K562 (cell line): ENCODE results near the gene ARHGAP26. TPM values are rescaled to one million over a fixed set of nuclear protein-coding genes. Genes with fewer than 3 reads are reported as not detected.

ENCODE experiments used
- ATAC-seq: fragments of 200-7000 bp; cut with Tn5 transposase; 3 replicates; pipeline ENCODE4 v1.9.1; 2020; ENCODE audit warnings: moderate library complexity
- BruUV-seq: library from RNA; stranded (reverse); fragments of 400-500 nt; replicated peaks from 2 replicates; lab custom pipeline; 2021; lab: Mats Ljungman, UMichigan
- CTCF ChIA-PET: fragments of 300-600 bp; formaldehyde crosslinking; extraction: SDS; loops from one replicate; lab custom pipeline; 2021; ENCODE audit warnings: low intra/inter-chr PET ratio; lab: Yijun Ruan, JAX
- POLR2A ChIA-PET: fragments of 300-600, 350-650 bp; sonication (Branson Sonifier 250); formaldehyde crosslinking; extraction: SDS; loops from one replicate; lab custom pipeline; 2021; ENCODE audit warnings: antibody characterized with exemption, inconsistent platforms; lab: Yijun Ruan, JAX
- DNase-seq, 4 experiments: peaks; one replicate each; pipeline versions ENCODE4 v3.0.0 to v3.0.0-alpha.2; 2011 to 2018; ENCODE audit warnings: low spot score in 3 of 4, mixed read lengths in 3 of 4; ENCODE audit errors: extremely low read depth in 1 of 4
- FAIRE-seq: peaks from 2 replicates; lab custom pipeline; 2011; peaks lifted over from hg19 to GRCh38; lab: Jason Lieb, UNC
- H2AFZ ChIP-seq: 2 replicates; pipeline ENCODE4 v1.6.0; 2011; ENCODE audit warnings: low read depth, low read length, control low read depth, inconsistent platforms
- H3K27ac ChIP-seq: fragments of 200-600 bp; 3 replicates; pipeline ENCODE4 v1.8.0; 2011; ENCODE audit warnings: low read depth, mild to moderate bottlenecking, control low read depth, inconsistent platforms, low read length, moderate library complexity, mixed read lengths; ENCODE audit errors: extremely low read depth
- H3K27me3 ChIP-seq, 2 experiments: fragments of 300-600 bp in 1 of 2; 2 replicates in 1 of 2; 3 replicates in 1 of 2; pipeline versions ENCODE4 v1.6.0 to v1.8.0; 2011; ENCODE audit warnings: inconsistent platforms in 2 of 2, low read length in 2 of 2, mild to moderate bottlenecking in 1 of 2, mixed read lengths in 1 of 2, moderate library complexity in 1 of 2; ENCODE audit not compliant: control insufficient read depth in 2 of 2, insufficient read depth in 2 of 2
- H3K36me3 ChIP-seq: fragments of 300-600 bp; 3 replicates; pipeline ENCODE4 v1.8.0; 2011; ENCODE audit warnings: mild to moderate bottlenecking, low read length, inconsistent platforms; ENCODE audit not compliant: control insufficient read depth, insufficient read depth
- H3K4me1 ChIP-seq, 2 experiments: fragments of 200-600 bp in 1 of 2; replicated peaks in 1 of 2; 2 replicates in 1 of 2; 3 replicates in 1 of 2; pipeline versions ENCODE4 v1.5.1 to v1.8.0; 2011; ENCODE audit warnings: inconsistent platforms in 2 of 2, low read length in 2 of 2, mild to moderate bottlenecking in 1 of 2, mixed read lengths in 1 of 2, moderate library complexity in 1 of 2; ENCODE audit not compliant: control insufficient read depth in 2 of 2, insufficient read depth in 2 of 2
- H3K4me2 ChIP-seq: 2 replicates; pipeline ENCODE4 v1.6.1; 2011; ENCODE audit warnings: low read length, control low read depth, inconsistent platforms, mixed read lengths; ENCODE audit not compliant: insufficient read depth
- H3K4me3 ChIP-seq: fragments of 200-600 bp; sonication (generic), shearing (Covaris generic); 2 replicates; pipeline ENCODE4 v1.5.1; 2016; ENCODE audit warnings: control low read depth, inconsistent platforms
- H3K79me2 ChIP-seq: fragments of 200-600 bp; 3 replicates; pipeline ENCODE4 v1.8.0; 2011; ENCODE audit warnings: low read length, inconsistent platforms; ENCODE audit not compliant: control insufficient read depth, insufficient read depth
- H3K9ac ChIP-seq, 2 experiments: 2 replicates each; pipeline versions ENCODE4 v1.6.0 to v1.6.1; 2011; ENCODE audit warnings: low read depth in 2 of 2, low read length in 2 of 2, control low read depth in 1 of 2, inconsistent platforms in 1 of 2, mild to moderate bottlenecking in 1 of 2, mixed read lengths in 1 of 2; ENCODE audit not compliant: insufficient read depth in 1 of 2
- H3K9me1 ChIP-seq: one replicate; pipeline ENCODE4 v1.6.0; 2011; ENCODE audit warnings: inconsistent platforms, mild to moderate bottlenecking, low read length, moderate library complexity; ENCODE audit not compliant: control insufficient read depth, insufficient read depth
- H3K9me3 ChIP-seq: replicated peaks from 2 replicates; pipeline ENCODE4 v1.5.1; 2011; ENCODE audit warnings: low read depth, low read length, inconsistent platforms; ENCODE audit not compliant: control insufficient read depth, insufficient read depth
- H4K20me1 ChIP-seq: replicated peaks from 2 replicates; pipeline ENCODE4 v1.6.1; 2011; ENCODE audit warnings: low read length, inconsistent platforms, mixed read lengths; ENCODE audit not compliant: control insufficient read depth, insufficient read depth
- BDP1 ChIP-seq: IDR thresholded peaks from 3 replicates; pipeline ENCODE4 v1.6.1; 2011; ENCODE audit not compliant: insufficient read length, insufficient read depth
- CHAMP1 ChIP-seq: fragments of 450-650 bp; IDR thresholded peaks from 2 replicates; pipeline ENCODE4 v1.6.1; 2016; ENCODE audit warnings: mild to moderate bottlenecking
- CREB1 ChIP-seq, 2 experiments: sonication (generic) in 1 of 2; formaldehyde crosslinking in 1 of 2; IDR thresholded peaks; 2 replicates each; pipeline versions ENCODE4 v1.6.1 to v1.8.0; 2012 to 2022; ENCODE audit warnings: inconsistent platforms in 1 of 2, mild to moderate bottlenecking in 1 of 2, missing genetic modification reagents in 1 of 2, moderate library complexity in 1 of 2
- GTF2B ChIP-seq: IDR thresholded peaks from 2 replicates; pipeline ENCODE4 v1.6.1; 2011; ENCODE audit not compliant: insufficient read length; ENCODE audit errors: extremely low read depth
- IRF1 ChIP-seq: sonication (generic); formaldehyde crosslinking; IDR thresholded peaks from 2 replicates; pipeline ENCODE4 v1.8.0; 2022; ENCODE audit warnings: missing genetic modification reagents, mild to moderate bottlenecking, borderline replicate concordance
- MAFK ChIP-seq: IDR thresholded peaks from 2 replicates; pipeline ENCODE4 v1.6.1; 2011; ENCODE audit warnings: low read length, improper control_type of control experiment
- NFYB ChIP-seq: IDR thresholded peaks from 2 replicates; pipeline ENCODE4 v1.6.1; 2011; ENCODE audit warnings: mild to moderate bottlenecking, moderate library complexity; ENCODE audit not compliant: insufficient read length; ENCODE audit errors: extremely low read depth
- PHB ChIP-seq: fragments of 250-450 bp; sonication (Bioruptor Pico); IDR thresholded peaks from 2 replicates; pipeline ENCODE4 v1.5.0; 2021
- POLR2A ChIP-seq: fragments of 450-650 bp; conservative IDR thresholded peaks from 2 replicates; pipeline ENCODE4 v1.6.1; 2016
- TFAM ChIP-seq: fragments of 250-450 bp; sonication (Bioruptor Pico); conservative IDR thresholded peaks from 2 replicates; pipeline ENCODE4 v1.5.0; 2021; ENCODE audit warnings: mild to moderate bottlenecking, moderate library complexity
- THAP12 ChIP-seq: fragments of 250-450 bp; sonication (Bioruptor Pico); IDR thresholded peaks from 2 replicates; pipeline ENCODE4 v1.9.0; 2021; ENCODE audit warnings: mild to moderate bottlenecking, inconsistent platforms
- TRIM28 ChIP-seq: fragments of 450-650 bp; IDR thresholded peaks from 2 replicates; pipeline ENCODE4 v1.6.1; 2017
- ZFP30 ChIP-seq: fragments of 250-450 bp; sonication (Bioruptor Pico); IDR thresholded peaks from 2 replicates; pipeline ENCODE4 v1.8.0; 2022; ENCODE audit warnings: moderate library complexity, mild to moderate bottlenecking, inconsistent platforms, borderline replicate concordance
- ZNF398 ChIP-seq: fragments of 250-450 bp; sonication (Bioruptor Pico); IDR thresholded peaks from 2 replicates; pipeline ENCODE4 v1.8.0; 2021; ENCODE audit warnings: moderate library complexity, mild to moderate bottlenecking, inconsistent platforms
- ZNF644 ChIP-seq: fragments of 200-800 bp; sonication (Bioruptor generic); IDR thresholded peaks from 2 replicates; pipeline ENCODE4 v1.6.1; 2016; ENCODE audit warnings: low read depth, missing genetic modification characterization, missing compliant biosample characterization
- ZNF764 ChIP-seq: fragments of 250-450 bp; sonication (Bioruptor Pico); IDR thresholded peaks from 2 replicates; pipeline ENCODE4 v1.4.0; 2020; ENCODE audit warnings: low read depth, mild to moderate bottlenecking, moderate library complexity
- WGBS: fragments of 100-300 bp; shearing (Covaris generic); methylation state at CpG from one replicate; pipeline ENCODE4 v1.1.6; 2016; ENCODE audit warnings: low coverage, mixed read lengths; ENCODE audit not compliant: insufficient coverage; ENCODE audit errors: missing lambda C conversion rate; 5-methylcytosine and 5-hydroxymethylcytosine counted together
- in situ Hi-C: fragments of 300-500 bp; cut with MboI; formaldehyde crosslinking; loops from 4 replicates; pipeline ENCODE4 v1.15.0; 2018; ENCODE audit warnings: inconsistent platforms, mixed read lengths
- intact Hi-C: fragments of 100-400 bp; cut with micrococcal nuclease; formaldehyde crosslinking; loops from 2 replicates; pipeline ENCODE4 v1.14.2; 2022
- polyA plus RNA-seq, 8 experiments: library from polyadenylated mRNA; depleted of rRNA in 4 of 8; stranded (reverse) in 5 of 8; unstranded in 3 of 8; fragments of >200 nt; fragmentation: Nextera tagmentation in 2 of 8; fragmentation: Illumina TruSeq in 1 of 8; extraction: Ambion mirVana in 2 of 8; extraction: Trizol in 1 of 8; gene quantifications; 2 replicates each; pipeline versions ENCODE4 v1.2.1 to v1.2.3, GENCODE V29; 2011 to 2014; ENCODE audit warnings: inconsistent platforms in 1 of 8, missing spikeins in 1 of 8
- total RNA-seq, 7 experiments: library from RNA; depleted of rRNA in 6 of 7; stranded (reverse); fragments of >200 nt in 6 of 7; fragmentation: Illumina TruSeq in 2 of 7; extraction: Trizol in 2 of 7; gene quantifications; 2 replicates each; pipeline versions ENCODE4 v1.2.1 to v1.2.3, GENCODE V29; 2011 to 2021; ENCODE audit warnings: low replicate concordance in 1 of 7

The ARHGAP26 gene
- total and polyA plus RNA-seq, 9 of the 15 experiments (the other 6 are each of a cell fraction or from before 2014, with no cell fraction given), result 0.13 to 1.1 (median 0.55) TPM

GRCh38 chr5:142942901-142943300, 172.7 kb downstream of the ARHGAP26 start:
- BruUV-seq, result no TSS peak
- no peaks in the 10 kb centered on the region for H3K9me3 ChIP-seq
- TF ChIP-seq IRF1 (CRISPR knock-in tag) (no peak), PHB (CRISPR knock-in tag) (no peak), ZNF764 (CRISPR knock-in tag) (no peak), ZNF398 (no peak), CREB1 (IDR thresholded peaks at IDR 0.05) (no peak), CREB1 (CRISPR knock-in tag; IDR thresholded peaks at IDR 0.05) (no peak), THAP12 (CRISPR knock-in tag) (no peak), ZFP30 (no peak), MAFK (no peak), BDP1 (no peak), POLR2A (no peak), GTF2B (no peak), TFAM (CRISPR knock-in tag) (no peak), CHAMP1 (no peak), TRIM28 (no peak), NFYB (no peak), ZNF644 (tag) (no peak)

More at GRCh38 chr5:142942901-142943300, 172.7 kb downstream of the ARHGAP26 start:
- H3K27ac ChIP-seq, result no peak overlapping the region
- no peak overlapping the region for H3K4me2 ChIP-seq
- ATAC-seq (no peak), FAIRE-seq (peak; percentile 44), DNase-seq (no peak)
- H3K79me2 ChIP-seq, result no peaks in the 10 kb centered on the region
- in situ Hi-C loops (no loop called here), intact Hi-C loops (no loop called here)
- H3K4me3 ChIP-seq, result no peak overlapping the region
- CTCF ChIA-PET, result no interaction called here
- no peaks in the 10 kb centered on the region; a peak in 1 of 5 replicates for H3K27me3 ChIP-seq
- H3K9ac ChIP-seq, result no peak overlapping the region
- no peaks in the 10 kb centered on the region for H4K20me1 ChIP-seq
- 0% methylated on average over 4 of the region's 4 CpGs for WGBS
- no peaks in the 10 kb centered on the region for H3K36me3 ChIP-seq
- no peak overlapping the region for H2AFZ ChIP-seq
- POLR2A ChIA-PET, result interaction anchor here (0.8 kb wide), 1 partner anchor 259 kb away, joined by 3 read pairs; no protein-coding TSS in a partner anchor
- H3K4me1 ChIP-seq, result no peaks in the 10 kb centered on the region
- no peaks in the 10 kb centered on the region for H3K9me1 ChIP-seq
